Neural progenitor cell (in vitro differentiated cells): ENCODE data around the gene ARHGEF38.

Experiments used
- CTCF ChIP-seq: fragments of 200-600 bp; sonication (generic); IDR thresholded peaks from 2 replicates; pipeline ENCODE4 v1.5.1; 2017; ENCODE audit warnings: antibody characterized with exemption, mild to moderate bottlenecking
- EZH2 ChIP-seq: fragments of 200-600 bp; sonication (generic); IDR thresholded peaks from 2 replicates; pipeline ENCODE4 v1.6.1; 2017; ENCODE audit warnings: antibody characterized with exemption, mild to moderate bottlenecking, moderate library complexity
- EZH2phosphoT487 ChIP-seq: fragments of 200-600 bp; sonication (generic); IDR thresholded peaks from 2 replicates; pipeline ENCODE4 v1.6.1; 2017; ENCODE audit warnings: antibody characterized with exemption

- TF ChIP-seq CTCF (no peak), EZH2 (no peak), EZH2phosphoT487 (no peak)
Measured at GRCh38 chr4:105641845-105642244, 89.4 kb downstream of the ARHGEF38 start.
